ENCODE data around the gene OXCT1. TPM values are rescaled to one million over a fixed set of nuclear protein-coding genes. Genes with fewer than 3 reads are reported as not detected.

The OXCT1 gene
- total and polyA plus RNA-seq, 9 of the 15 experiments (the other 6 are each of a cell fraction or from before 2014, with no cell fraction given), result 24.7 to 61.2 (median 41.9) TPM

- 58% methylated on average over 3 of the region's 3 CpGs for WGBS (ENCODE audit: insufficient coverage, low coverage, missing lambda C conversion rate)
- Histone ChIP-seq H3K4me3 (no peak overlapping the region), H3K4me1 (replicated peaks in 1 of 2; ENCODE audit: control insufficient read depth in 2 of 2, insufficient read depth in 2 of 2, low read length in 2 of 2) (no peaks in the 10 kb centered on the region), H3K36me3 (ENCODE audit: control insufficient read depth, insufficient read depth, low read length) (no peaks in the 10 kb centered on the region), H4K20me1 (replicated peaks; ENCODE audit: control insufficient read depth, insufficient read depth, low read length) (no peaks in the 10 kb centered on the region), H3K27ac (ENCODE audit: extremely low read depth, low read depth, low read length) (no peak overlapping the region), H3K9me3 (replicated peaks; ENCODE audit: control insufficient read depth, insufficient read depth, low read depth, low read length) (no peaks in the 10 kb centered on the region), H3K4me2 (ENCODE audit: insufficient read depth, low read length) (no peak overlapping the region), H3K79me2 (ENCODE audit: control insufficient read depth, insufficient read depth, low read length) (no peaks in the 10 kb centered on the region), H3K9ac (ENCODE audit: insufficient read depth in 1 of 2, low read depth in 2 of 2, low read length in 2 of 2) (no peak overlapping the region), H2AFZ (ENCODE audit: low read depth, low read length) (no peak overlapping the region), H3K27me3 (ENCODE audit: control insufficient read depth in 2 of 2, insufficient read depth in 2 of 2, low read length in 2 of 2) (no peaks in the 10 kb centered on the region), H3K9me1 (ENCODE audit: control insufficient read depth, insufficient read depth, low read length) (no peaks in the 10 kb centered on the region)
- POLR2A ChIA-PET, result no interaction called here
- DNase-seq (ENCODE audit: extremely low read depth in 1 of 4, low spot score in 3 of 4), result no peak
- TF ChIP-seq THAP7 (CRISPR knock-in tag; IDR thresholded peaks at IDR 0.05) (no peak), ZNF584 (CRISPR knock-in tag; IDR thresholded peaks at IDR 0.05; ENCODE audit: low read depth) (no peak), ZNF609 (CRISPR knock-in tag; IDR thresholded peaks at IDR 0.05; ENCODE audit: borderline replicate concordance) (no peak), BCL6 (CRISPR knock-in tag; IDR thresholded peaks at IDR 0.05) (no peak), TSC22D4 (tag; IDR thresholded peaks at IDR 0.05) (no peak), SRF (CRISPR knock-in tag; IDR thresholded peaks at IDR 0.05) (no peak), WHSC1 (IDR thresholded peaks at IDR 0.05; ENCODE audit: low read length) (no peak), ZNF24 (IDR thresholded peaks at IDR 0.05) (no peak), NR2F6 (CRISPR knock-in tag; IDR thresholded peaks at IDR 0.05) (no peak), HMBOX1 (IDR thresholded peaks at IDR 0.05) (no peak), GABPB1 (CRISPR knock-in tag; IDR thresholded peaks at IDR 0.05) (no peak), FOXA1 (IDR thresholded peaks at IDR 0.05; ENCODE audit: borderline replicate concordance) (no peak), ILF3 (IDR thresholded peaks at IDR 0.05; ENCODE audit: borderline replicate concordance) (no peak), NEUROD1 (IDR thresholded peaks at IDR 0.05; ENCODE audit: borderline replicate concordance, low read depth, low read length, partially characterized antibody) (no peak), ZC3H8 (IDR thresholded peaks at IDR 0.05) (no peak), BRD4 (IDR thresholded peaks at IDR 0.05) (no peak)
- no peak for ATAC-seq
- CTCF ChIA-PET (ENCODE audit: low intra/inter-chr PET ratio), result no interaction called here
- in situ Hi-C loops (cut with MboI) (loop anchor here (10.0 kb wide), 1 partner anchor 537 kb away; no protein-coding TSS in a partner anchor), intact Hi-C loops (cut with micrococcal nuclease) (no loop called here)
- no TSS peak for BruUV-seq (replicated peaks)
- FAIRE-seq, result no peak
These were observed 48.2 kb downstream of the OXCT1 start for GRCh38 chr5:41822036-41822435.

Measured in K562 (cell line).